Measurements from ENCODE around the gene TSPAN13. TPM values are rescaled to one million over a fixed set of nuclear protein-coding genes. Genes with fewer than 3 reads are reported as not detected.

TSPAN13 gene
- total and polyA plus RNA-seq, 8 donors: 3.6 to 74.5 (median 35.4) TPM

DNA sequence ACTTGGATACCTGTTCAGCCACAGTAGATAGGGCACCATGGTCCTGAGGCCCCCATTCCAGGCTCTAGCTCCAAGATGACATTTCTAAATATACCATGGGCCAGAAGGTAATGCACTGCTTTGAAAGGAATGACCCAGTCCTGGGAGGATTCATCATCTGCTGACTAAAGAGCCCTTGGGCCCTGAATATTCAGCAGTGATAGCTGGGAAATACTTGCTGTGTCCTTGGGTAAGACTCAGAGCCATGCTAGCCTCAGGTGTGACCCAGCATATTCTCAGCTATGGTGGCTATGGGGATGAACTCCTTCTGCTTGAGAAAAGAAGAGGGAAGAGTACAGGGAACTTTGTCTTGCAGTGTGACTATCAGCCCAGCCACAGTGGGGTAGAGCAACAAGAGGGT, 72.5 kb downstream of the TSPAN13 start:
- DNase-seq: no peak
- H3K9me3 ChIP-seq: no peaks in the 10 kb centered on the region
- intact Hi-C loops (cut with DNase I; ENCODE audit: low total_unique reads): no loop called here
- H3K36me3 ChIP-seq: no peaks in the 10 kb centered on the region
- no peak overlapping the region for H3K4me3 ChIP-seq
- H3K27me3 ChIP-seq: no peaks in the 10 kb centered on the region
- peaks cover 0 to 7% (median 3%) of the 10 kb centered on the region in 4 donors for H3K4me1 ChIP-seq
- H3K27ac ChIP-seq: no peak overlapping the region
- TF ChIP-seq POLR2A (IDR thresholded peaks at IDR 0.05): no peak
- TF ChIP-seq POLR2AphosphoS5 (IDR thresholded peaks at IDR 0.05): no peak
- TF ChIP-seq, protein P1, sequence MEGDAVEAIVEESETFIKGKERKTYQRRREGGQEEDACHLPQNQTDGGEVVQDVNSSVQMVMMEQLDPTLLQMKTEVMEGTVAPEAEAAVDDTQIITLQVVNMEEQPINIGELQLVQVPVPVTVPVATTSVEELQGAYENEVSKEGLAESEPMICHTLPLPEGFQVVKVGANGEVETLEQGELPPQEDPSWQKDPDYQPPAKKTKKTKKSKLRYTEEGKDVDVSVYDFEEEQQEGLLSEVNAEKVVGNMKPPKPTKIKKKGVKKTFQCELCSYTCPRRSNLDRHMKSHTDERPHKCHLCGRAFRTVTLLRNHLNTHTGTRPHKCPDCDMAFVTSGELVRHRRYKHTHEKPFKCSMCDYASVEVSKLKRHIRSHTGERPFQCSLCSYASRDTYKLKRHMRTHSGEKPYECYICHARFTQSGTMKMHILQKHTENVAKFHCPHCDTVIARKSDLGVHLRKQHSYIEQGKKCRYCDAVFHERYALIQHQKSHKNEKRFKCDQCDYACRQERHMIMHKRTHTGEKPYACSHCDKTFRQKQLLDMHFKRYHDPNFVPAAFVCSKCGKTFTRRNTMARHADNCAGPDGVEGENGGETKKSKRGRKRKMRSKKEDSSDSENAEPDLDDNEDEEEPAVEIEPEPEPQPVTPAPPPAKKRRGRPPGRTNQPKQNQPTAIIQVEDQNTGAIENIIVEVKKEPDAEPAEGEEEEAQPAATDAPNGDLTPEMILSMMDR (IDR thresholded peaks at IDR 0.05): no peak
- no peak for TF ChIP-seq EP300 (IDR thresholded peaks at IDR 0.05)

DNA sequence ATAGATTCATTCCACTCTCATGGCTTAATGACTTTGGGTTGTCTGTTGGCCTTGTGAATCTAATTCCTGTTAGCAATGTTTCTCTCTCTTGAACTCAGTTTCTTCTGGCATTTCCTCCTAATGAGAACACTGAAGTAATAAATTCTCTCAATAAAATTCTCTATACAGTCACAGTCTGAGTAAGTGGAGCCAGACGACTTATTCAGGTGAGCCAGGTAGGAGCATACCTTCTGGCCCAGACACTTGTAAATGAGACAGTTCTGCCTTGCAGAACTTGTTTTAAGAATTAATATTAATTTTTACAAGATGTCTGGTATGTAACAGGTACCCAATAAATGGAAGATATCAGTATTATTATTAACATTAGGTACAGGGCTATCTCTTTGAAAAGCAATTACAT, 79.8 kb downstream of the TSPAN13 start:
- 79 to 100% (median 90%) methylated on average over 1 of the region's 1 CpG for WGBS, 5 donors
- H3K27me3 ChIP-seq: no peaks in the 10 kb centered on the region
- H3K27ac ChIP-seq: no peak overlapping the region
- TF ChIP-seq, protein P1 (IDR thresholded peaks at IDR 0.05): no peak
- no peak for TF ChIP-seq POLR2A (IDR thresholded peaks at IDR 0.05)
- no peak for TF ChIP-seq POLR2AphosphoS5 (IDR thresholded peaks at IDR 0.05)
- TF ChIP-seq EP300 (IDR thresholded peaks at IDR 0.05): no peak
- H3K4me1 ChIP-seq: no peaks in the 10 kb centered on the region
- H3K9me3 ChIP-seq: no peaks in the 10 kb centered on the region
- H3K36me3 ChIP-seq: no peaks in the 10 kb centered on the region
- intact Hi-C loops (cut with DNase I; ENCODE audit: low total_unique reads): no loop called here
- no peak overlapping the region for H3K4me3 ChIP-seq
- no peak for DNase-seq

Other genes starting within 250 kb of the TSPAN13 start
- not detected for gene LRRC72, start 226.9 kb upstream of the TSPAN13 start, total RNA-seq
- not detected for gene LRRC72, start 226.9 kb upstream of the TSPAN13 start, polyA plus RNA-seq
- 10 to 100 TPM in 4 of 5 donors, 1 to 10 TPM in 1; 2.6 to 39.8 (median 33.3) TPM for gene ANKMY2, start 108.0 kb upstream of the TSPAN13 start, total RNA-seq
- 10 to 100 TPM; 11.5 to 27.2 (median 13.7) TPM for gene ANKMY2, start 108.0 kb upstream of the TSPAN13 start, polyA plus RNA-seq
- gene BZW2, start 107.6 kb upstream of the TSPAN13 start, total RNA-seq: 100 to 1,000 TPM in 1 of 5 donors, 10 to 100 TPM in 4; 25.5 to 110 (median 84.2) TPM
- gene BZW2, start 107.6 kb upstream of the TSPAN13 start, polyA plus RNA-seq: 10 to 100 TPM; 53.0 to 76.7 (median 57.8) TPM
- 1,000 to 10,000 TPM in 1 of 5 donors, 100 to 1,000 TPM in 3, 10 to 100 TPM in 1; 32.1 to 2,927 (median 145) TPM for gene AGR2, start 51.2 kb downstream of the TSPAN13 start, total RNA-seq
- gene AGR2, start 51.2 kb downstream of the TSPAN13 start, polyA plus RNA-seq: 100 to 1,000 TPM; 122 to 625 (median 228) TPM
- 10 to 100 TPM in 2 of 5 donors, not detected in 3; 14.2 to 74.0 TPM for gene AGR3, start 128.2 kb downstream of the TSPAN13 start, total RNA-seq
- gene AGR3, start 128.2 kb downstream of the TSPAN13 start, polyA plus RNA-seq: 10 to 100 TPM; 17.4 to 70.4 (median 24.2) TPM

Data from stomach (tissue), 9 donors.